Small intestine (tissue), 7 donors: ENCODE data around the gene POLR2J. TPM values are rescaled to one million over a fixed set of nuclear protein-coding genes. Genes with fewer than 3 reads are reported as not detected.

Experiments
- DNase-seq, 2 donors: peaks; one replicate each; pipeline versions ENCODE4 v3.0.0 to v3.0.0-alpha.2; 2013
- FAIRE-seq: peaks from 2 replicates; lab custom pipeline; 2012; peaks lifted over from hg19 to GRCh38; lab: Jason Lieb, UNC
- H3K27ac ChIP-seq, 3 donors: one replicate each; pipeline ENCODE4 v1.5.1; 2013; ENCODE audit warnings: low read length in 2 of 3, mild to moderate bottlenecking in 2 of 3, control low read depth in 1 of 3, inconsistent platforms in 1 of 3, low read depth in 1 of 3, moderate library complexity in 1 of 3
- H3K27me3 ChIP-seq, 3 donors: one replicate each; pipeline ENCODE4 v1.6.1; 2013; ENCODE audit warnings: low read length in 3 of 3, inconsistent platforms in 1 of 3; ENCODE audit not compliant: control insufficient read depth in 3 of 3, insufficient read depth in 3 of 3
- H3K36me3 ChIP-seq, 3 donors: one replicate each; pipeline ENCODE4 v1.6.1; 2013; ENCODE audit warnings: low read length in 3 of 3, inconsistent platforms in 1 of 3, low read depth in 1 of 3, mild to moderate bottlenecking in 1 of 3, moderate library complexity in 1 of 3; ENCODE audit not compliant: control insufficient read depth in 3 of 3, insufficient read depth in 2 of 3
- H3K4me1 ChIP-seq, 3 donors: one replicate each; pipeline ENCODE4 v1.6.1; 2013; ENCODE audit warnings: low read length in 2 of 3, inconsistent platforms in 1 of 3, low read depth in 1 of 3, mild to moderate bottlenecking in 1 of 3, moderate library complexity in 1 of 3; ENCODE audit not compliant: control insufficient read depth in 3 of 3, insufficient read depth in 2 of 3
- H3K4me3 ChIP-seq, 3 donors: one replicate each; pipeline ENCODE4 v1.5.1; 2013; ENCODE audit warnings: low read length in 3 of 3, control low read depth in 1 of 3, inconsistent platforms in 1 of 3, low read depth in 1 of 3, mild to moderate bottlenecking in 1 of 3, moderate library complexity in 1 of 3
- H3K9me3 ChIP-seq, 2 donors: one replicate each; pipeline ENCODE4 v1.6.1; 2013; ENCODE audit warnings: low read depth in 1 of 2, low read length in 1 of 2; ENCODE audit not compliant: control insufficient read depth in 2 of 2, insufficient read depth in 1 of 2
- WGBS, 3 donors: extraction: QIAGEN DNeasy Blood & Tissue Kit; methylation state at CpG; one replicate each; pipeline ENCODE4 v1.1.7; 2013; 5-methylcytosine and 5-hydroxymethylcytosine counted together
- polyA plus RNA-seq, 4 donors: library from polyadenylated mRNA; stranded (reverse) in 3 of 4; unstranded in 1 of 4; fragments of 200-250 nt in 3 of 4; fragments of 120-200 nt in 1 of 4; gene quantifications; one replicate each; pipeline versions ENCODE4 v1.2.1 to v1.2.3, GENCODE V29; 2013
- donor health status: healthy with polysubstance abuse.
- donor health status: control.
- donor health status: control.
- donor health status: Bipolar disorder and iron deficiency.
- donor health status: healthy.

The POLR2J gene
- polyA plus RNA-seq, 4 donors, result 51.4 to 169 (median 110) TPM

DNA sequence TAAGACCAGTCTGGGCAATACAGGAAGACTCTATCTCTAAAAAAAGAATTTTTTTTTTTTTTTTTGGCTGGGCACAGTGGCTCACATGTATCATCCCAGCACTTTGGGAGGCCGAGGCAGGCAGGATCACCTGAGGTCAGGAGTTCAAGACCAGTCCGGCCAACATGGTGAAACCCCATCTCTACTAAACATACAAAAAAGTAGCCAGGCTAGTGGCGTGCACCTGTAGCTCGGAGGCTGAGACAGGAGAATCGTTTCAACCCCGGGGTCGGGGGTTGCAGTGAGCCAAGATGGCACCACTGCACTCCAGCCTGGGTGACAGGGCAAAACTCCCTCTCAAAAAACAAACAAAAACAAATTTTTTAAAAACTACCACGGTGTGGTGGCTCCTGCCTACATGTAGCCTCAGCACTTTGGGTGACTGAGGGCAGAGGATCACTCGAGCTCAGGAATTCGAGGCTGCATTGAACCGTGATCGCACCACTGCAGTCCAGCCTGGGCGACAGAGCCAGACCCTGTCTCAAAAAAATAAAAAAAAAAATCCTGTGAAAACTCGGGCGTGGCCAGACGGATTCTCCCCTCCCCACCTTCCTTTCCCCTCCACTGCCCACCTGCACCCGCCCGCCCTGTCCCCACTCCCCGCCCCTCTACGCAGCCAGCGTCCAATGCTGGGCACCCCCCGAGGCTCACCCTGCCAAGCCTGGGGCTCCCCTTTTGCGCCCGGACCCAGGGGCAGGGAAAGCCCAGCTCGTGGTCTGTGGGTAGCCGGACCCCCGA, 46.1 kb downstream of the POLR2J start:
- 16 to 29% (median 25%) methylated on average over 25 to 27 of the region's 27 CpGs for WGBS, 3 donors
- DNase-seq (no peak), FAIRE-seq (no peak)
- no peaks in the 10 kb centered on the region for H3K27me3 ChIP-seq
- H3K4me3 ChIP-seq, result peak overlapping the region; percentile 69 to 85 (median 78)
- peaks cover 0 to 5% (median 0%) of the 10 kb centered on the region in 3 donors for H3K36me3 ChIP-seq
- H3K27ac ChIP-seq, result peak overlapping the region; percentile 55 to 89 (median 62)
- no peaks in the 10 kb centered on the region for H3K9me3 ChIP-seq
- H3K4me1 ChIP-seq, result peaks cover 0 to 22% (median 0%) of the 10 kb centered on the region in 3 donors

DNA sequence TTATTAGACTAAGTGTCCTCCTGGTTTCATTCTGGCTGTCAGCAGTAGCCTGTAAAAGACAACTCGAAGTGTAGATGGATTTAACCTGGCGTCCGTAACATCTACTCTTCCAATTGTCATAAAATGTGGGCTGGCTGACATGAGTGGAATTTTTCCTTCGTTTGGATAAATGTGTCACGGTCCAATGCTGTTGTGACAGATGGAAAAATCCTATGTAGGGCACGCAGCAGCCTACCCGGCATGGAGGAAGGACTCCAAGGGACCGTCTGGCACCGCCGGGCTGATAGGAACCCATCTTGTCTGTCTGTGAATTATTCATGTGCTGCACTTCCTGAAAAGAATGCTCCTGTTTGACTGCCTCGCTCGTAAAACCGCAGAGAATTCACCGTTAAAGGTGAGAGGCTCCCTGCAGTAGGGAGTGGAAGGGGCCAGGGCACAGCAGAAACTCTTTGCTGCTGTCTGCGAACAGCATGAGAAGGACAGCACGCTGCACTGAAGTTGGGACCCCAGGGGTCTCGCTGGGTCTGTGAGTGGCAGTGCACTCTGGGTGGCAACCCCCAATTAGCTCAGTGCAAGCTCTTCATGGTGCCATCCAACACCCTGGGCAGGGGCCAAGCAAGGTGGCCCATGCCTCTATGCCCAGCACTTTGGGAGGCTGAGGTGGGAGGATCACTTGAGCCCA, 47.0 kb downstream of the POLR2J start:
- no peak overlapping the region for H3K4me3 ChIP-seq
- DNase-seq, result peak; percentile 39 to 57

DNA sequence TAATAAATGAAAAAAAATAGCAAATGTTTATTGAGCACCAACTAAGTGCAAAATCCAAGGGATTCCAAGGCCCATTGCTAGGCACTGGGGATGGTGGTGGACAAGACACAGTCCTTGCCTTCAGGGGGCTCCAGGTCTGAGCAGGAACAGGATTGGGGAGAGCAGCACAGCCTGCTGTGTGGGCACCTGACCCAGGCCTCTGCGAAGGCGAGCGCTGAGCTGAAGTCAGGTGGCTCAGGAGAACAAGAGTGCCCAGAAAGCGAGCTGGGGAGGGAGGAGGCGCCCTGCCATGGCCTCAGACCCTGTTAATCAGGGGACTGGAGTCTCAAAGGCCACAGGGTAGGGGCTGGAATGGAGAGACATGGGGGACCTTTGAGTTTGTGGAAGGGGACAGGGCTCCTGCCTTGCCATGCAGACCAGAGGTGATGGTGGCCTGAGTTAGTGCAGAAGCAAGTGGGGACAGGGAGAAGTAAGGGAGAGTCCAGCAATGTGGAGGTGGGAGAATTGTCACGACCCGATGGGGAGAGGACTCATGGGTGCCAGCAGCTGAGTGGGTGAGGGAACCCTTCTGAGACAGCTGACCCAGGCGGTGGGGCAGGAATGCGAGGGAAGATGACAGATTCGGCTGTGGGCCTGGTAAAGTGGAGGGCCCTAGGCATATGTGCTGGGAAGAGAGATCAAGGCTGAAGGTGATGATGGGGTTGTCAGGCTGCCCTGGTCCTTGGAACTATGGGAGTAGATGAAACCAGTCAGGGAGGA, 49.4 kb downstream of the POLR2J start:
- DNase-seq (no peak), FAIRE-seq (no peak)
- peaks cover 0 to 34% (median 0%) of the 10 kb centered on the region in 3 donors for H3K36me3 ChIP-seq
- H3K27me3 ChIP-seq, result no peaks in the 10 kb centered on the region
- peak overlapping the region in 1 of 3 donors; percentile 33 for H3K27ac ChIP-seq
- 92 to 97% (median 95%) methylated on average over 10 of the region's 10 CpGs for WGBS, 3 donors
- H3K4me3 ChIP-seq, result no peak overlapping the region
- H3K9me3 ChIP-seq, result no peaks in the 10 kb centered on the region
- H3K4me1 ChIP-seq, result peaks cover 0 to 20% (median 0%) of the 10 kb centered on the region in 3 donors

More for the DNA sequence above, 47.0 kb downstream of the POLR2J start:
- H3K36me3 ChIP-seq, result peaks cover 0 to 12% (median 0%) of the 10 kb centered on the region in 3 donors
- FAIRE-seq, result no peak
- H3K9me3 ChIP-seq, result no peaks in the 10 kb centered on the region
- H3K27me3 ChIP-seq, result no peaks in the 10 kb centered on the region
- peak overlapping the region; percentile 11 to 77 (median 55) for H3K27ac ChIP-seq
- 31 to 35% (median 33%) methylated on average over 17 of the region's 17 CpGs for WGBS, 3 donors
- peaks cover 0 to 22% (median 0%) of the 10 kb centered on the region in 3 donors for H3K4me1 ChIP-seq

DNA sequence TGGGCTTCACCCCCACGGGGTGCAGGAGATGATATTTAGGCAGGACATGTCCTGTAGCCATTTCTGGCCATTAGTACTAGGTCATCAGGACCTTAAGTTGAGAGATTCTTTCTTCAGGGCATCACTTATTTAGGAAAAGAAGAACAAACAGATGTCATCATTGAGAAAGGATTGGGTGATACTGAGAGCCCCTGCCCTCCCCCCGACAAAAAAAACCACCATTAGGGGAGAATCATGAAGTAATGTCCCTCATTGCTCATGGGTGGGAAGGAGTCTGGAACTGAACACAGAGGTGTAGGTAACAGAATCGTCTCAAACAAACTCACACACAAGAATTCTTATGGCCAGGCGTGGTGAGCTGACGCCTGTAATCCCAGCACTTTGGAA, 51.7 kb downstream of the POLR2J start:
- Histone ChIP-seq H3K27ac (peak overlapping the region in 2 of 3 donors; percentile 80 to 96), H3K9me3 (no peaks in the 10 kb centered on the region), H3K36me3 (peaks cover 0 to 53% (median 2%) of the 10 kb centered on the region in 3 donors), H3K4me3 (no peak overlapping the region), H3K4me1 (peaks cover 0 to 6% (median 0%) of the 10 kb centered on the region in 3 donors), H3K27me3 (no peaks in the 10 kb centered on the region)
- 75 to 77% (median 76%) methylated on average over 5 of the region's 5 CpGs for WGBS, 3 donors
- FAIRE-seq (no peak), DNase-seq (no peak)

DNA sequence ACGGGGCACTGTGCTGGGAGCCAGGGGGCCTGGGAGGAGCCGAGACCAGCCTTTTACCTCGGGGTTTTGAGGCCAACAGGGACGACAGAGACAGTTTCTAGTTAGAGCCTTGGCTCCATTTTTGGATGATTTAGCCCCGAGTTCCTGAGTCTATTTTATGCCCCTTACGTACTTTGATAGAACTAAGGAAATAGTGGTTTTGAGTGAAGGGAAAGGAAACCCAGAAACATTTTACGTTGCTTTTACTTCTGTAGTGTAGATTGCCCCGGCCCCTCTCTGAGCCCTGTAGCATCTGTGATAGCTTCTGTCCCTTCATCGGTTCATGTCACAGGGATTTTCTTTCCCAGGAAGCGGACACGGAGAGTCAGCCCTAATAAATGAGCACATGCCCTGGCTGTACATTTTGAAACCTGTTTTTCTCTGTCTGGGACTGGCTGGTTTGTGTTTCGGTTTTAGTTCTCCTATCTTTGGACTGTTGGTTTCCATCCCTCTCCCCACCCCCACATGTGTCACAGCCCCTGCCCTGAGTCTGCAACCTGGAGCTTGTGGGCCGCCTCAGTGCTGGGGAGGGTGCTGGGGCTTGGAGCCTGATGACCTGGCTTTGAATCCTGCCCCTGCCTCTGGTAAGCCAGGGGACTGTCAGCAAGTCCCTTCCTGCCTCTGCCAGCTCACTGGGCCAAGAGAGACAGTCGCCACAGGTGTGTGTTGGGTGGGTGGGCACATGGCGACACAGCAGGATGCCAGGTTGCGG, 52.3 kb downstream of the POLR2J start:
- Histone ChIP-seq H3K9me3 (no peaks in the 10 kb centered on the region), H3K27ac (peak overlapping the region; percentile 48 to 96 (median 84)), H3K36me3 (peaks cover 0 to 55% (median 2%) of the 10 kb centered on the region in 3 donors), H3K4me3 (no peak overlapping the region), H3K27me3 (no peaks in the 10 kb centered on the region), H3K4me1 (peaks cover 0 to 1% (median 0%) of the 10 kb centered on the region in 3 donors)
- DNase-seq, result peak in 1 of 2 donors; percentile 36
- no peak for FAIRE-seq
- WGBS, 3 donors, result 67 to 80% (median 67%) methylated on average over 16 of the region's 16 CpGs

DNA sequence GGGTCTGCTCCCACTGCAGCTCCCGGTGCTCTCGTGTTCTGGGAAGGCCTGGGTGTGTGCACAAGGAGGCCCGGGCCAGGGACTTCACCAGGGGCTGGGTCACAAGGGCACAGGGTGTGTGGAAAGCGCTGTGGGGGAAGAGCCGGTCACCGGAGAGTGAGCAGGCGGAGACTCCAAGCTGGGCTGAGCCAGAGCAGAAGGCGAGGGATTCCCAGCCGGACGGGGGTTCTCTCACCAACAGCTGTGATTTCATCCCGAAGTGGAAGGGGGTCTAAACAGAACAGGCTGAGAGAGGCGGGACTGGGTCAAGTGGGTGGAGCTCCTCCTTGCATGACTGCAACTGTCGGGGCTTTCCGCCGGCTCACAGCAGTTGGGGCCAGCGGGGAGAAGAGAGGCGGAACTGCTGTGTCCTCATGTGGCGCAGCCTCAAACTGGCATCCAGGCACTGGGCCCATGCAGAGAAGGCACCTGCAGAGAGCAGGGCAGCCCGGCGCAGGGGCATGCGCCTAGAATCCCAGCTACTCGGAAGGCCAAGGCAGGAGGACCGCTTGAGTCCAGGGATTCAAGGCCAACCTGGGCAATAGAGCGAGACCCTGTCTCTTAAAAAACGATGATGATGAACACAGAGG, 53.0 kb downstream of the POLR2J start:
- peaks cover 0 to 62% (median 2%) of the 10 kb centered on the region in 3 donors for H3K36me3 ChIP-seq
- DNase-seq (peak; percentile 13 to 25), FAIRE-seq (no peak)
- H3K9me3 ChIP-seq, result no peaks in the 10 kb centered on the region
- H3K4me3 ChIP-seq, result no peak overlapping the region
- WGBS, 3 donors, result 56 to 86% (median 64%) methylated on average over 22 to 25 of the region's 25 CpGs
- peak overlapping the region; percentile 48 to 96 (median 84) for H3K27ac ChIP-seq
- H3K27me3 ChIP-seq, result no peaks in the 10 kb centered on the region
- H3K4me1 ChIP-seq, result no peaks in the 10 kb centered on the region

DNA sequence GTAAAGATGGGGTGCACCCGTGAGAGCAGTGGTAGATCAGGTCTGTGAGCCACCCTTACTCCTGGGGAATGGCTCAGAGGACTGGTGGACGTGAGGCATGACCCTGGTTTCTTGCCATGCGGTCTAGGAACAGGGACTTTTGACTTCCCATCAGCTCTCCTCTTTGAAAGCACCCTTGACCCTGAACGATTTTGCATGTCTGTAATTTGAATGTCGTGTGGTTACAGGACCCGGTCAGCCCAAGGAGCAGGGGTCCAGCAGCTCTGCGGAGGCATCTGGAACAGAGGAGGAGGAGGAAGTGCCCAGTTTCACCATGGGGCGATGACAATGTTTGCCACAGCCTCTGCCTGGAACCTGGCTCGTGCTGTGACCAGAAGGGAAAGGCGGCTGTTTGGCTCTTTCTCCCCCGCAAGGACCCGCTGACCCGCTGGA, 53.9 kb downstream of the POLR2J start:
- DNase-seq (no peak), FAIRE-seq (no peak)
- Histone ChIP-seq H3K36me3 (peaks cover 0 to 66% (median 2%) of the 10 kb centered on the region in 3 donors), H3K9me3 (no peaks in the 10 kb centered on the region), H3K27ac (peak overlapping the region in 1 of 3 donors; percentile 96), H3K4me3 (no peak overlapping the region), H3K27me3 (no peaks in the 10 kb centered on the region), H3K4me1 (no peaks in the 10 kb centered on the region)
- 81 to 92% (median 84%) methylated on average over 13 of the region's 13 CpGs for WGBS, 3 donors
